Dendritic cell treated with granulocyte-macrophage colony-stimulating factor and Interleukin-4, amounts not matched to agents 40 ng/mL and 50 ng/mL, for 4 days (primary cell): Measurements from ENCODE around the gene FAM78A.
"Not testable (repeated sequence)": the region's sequence is repeated elsewhere in the genome, so short reads cannot be mapped to it uniquely, and the experiment has no call there.

ENCODE experiments used
- H3K27ac Mint-ChIP-seq: one replicate; pipeline ENCODE4 v1.8.0; 2022; ENCODE audit warnings: mild to moderate bottlenecking, mixed read lengths
- H3K27me3 Mint-ChIP-seq: one replicate; pipeline ENCODE4 v1.8.0; 2022; ENCODE audit warnings: mild to moderate bottlenecking, mixed read lengths
- H3K36me3 Mint-ChIP-seq: one replicate; pipeline ENCODE4 v1.8.0; 2022; ENCODE audit warnings: low read depth, mixed read lengths
- H3K4me1 Mint-ChIP-seq: one replicate; pipeline ENCODE4 v1.8.0; 2022; ENCODE audit warnings: low read depth, mixed read lengths
- H3K4me3 Mint-ChIP-seq: one replicate; pipeline ENCODE4 v1.8.0; 2022; ENCODE audit warnings: mild to moderate bottlenecking, moderate library complexity, mixed read lengths
- H3K9me3 Mint-ChIP-seq: one replicate; pipeline ENCODE4 v1.8.0; 2022; ENCODE audit warnings: mixed read lengths
- intact Hi-C: fragments of 100-400 bp; cut with micrococcal nuclease; formaldehyde crosslinking; loops from one replicate; pipeline ENCODE4 v1.15.0; 2022

Gene FAM78A

DNA sequence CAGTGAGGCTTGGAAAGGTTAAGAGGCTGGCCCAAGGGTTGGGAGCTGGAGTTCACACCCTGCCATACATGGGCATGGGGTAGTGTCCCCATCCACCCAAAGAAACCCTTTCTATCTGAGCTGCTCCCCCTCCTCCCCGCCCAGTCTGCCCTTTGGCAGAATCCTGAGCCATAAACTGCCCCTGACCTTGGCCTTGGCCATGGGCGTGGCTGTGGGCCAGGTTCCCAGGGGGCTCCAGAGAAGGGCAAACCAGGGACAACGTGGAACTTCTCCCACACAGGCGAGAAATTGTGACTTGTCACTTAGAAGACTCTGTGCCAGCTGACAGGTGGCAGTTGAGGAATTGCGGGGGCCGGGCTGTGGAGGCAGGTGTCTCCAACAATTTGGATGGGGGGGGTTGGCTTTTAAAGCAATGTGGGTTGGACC, 4.8 kb downstream of the FAM78A start:
- intact Hi-C loops = loop anchor here (10.0 kb wide), 1 partner anchor 87 kb away; no protein-coding TSS in a partner anchor
- Mint-ChIP-seq H3K4me1 (peaks cover 68% of the 10 kb centered on the region), H3K4me3 (peak overlapping the region; percentile 50), H3K27ac (peak overlapping the region; percentile 93), H3K36me3 (peaks cover 71% of the 10 kb centered on the region), H3K9me3 (no peaks in the 10 kb centered on the region), H3K27me3 (no peaks in the 10 kb centered on the region)

DNA sequence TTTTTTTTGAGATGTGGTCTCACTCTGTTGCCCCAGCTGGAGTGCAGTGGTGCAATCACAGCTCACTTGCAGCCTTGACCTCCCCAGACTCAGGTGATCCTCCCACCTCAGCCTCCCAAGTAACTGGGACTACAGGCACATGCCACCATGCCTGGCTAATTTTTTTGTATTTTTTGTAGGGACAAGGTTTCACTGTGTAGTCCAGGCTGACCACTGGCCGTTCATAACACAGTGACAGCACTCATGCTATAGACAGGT, 5.4 kb downstream of the FAM78A start:
- intact Hi-C loops = loop anchor here (10.0 kb wide), 1 partner anchor 86 kb away; no protein-coding TSS in a partner anchor
- H3K9me3 Mint-ChIP-seq, H3K27me3 Mint-ChIP-seq: not testable (repeated sequence)
- peaks cover 73% of the 10 kb centered on the region for H3K4me1 Mint-ChIP-seq
- peak overlapping the region; percentile 93 for H3K27ac Mint-ChIP-seq
- H3K36me3 Mint-ChIP-seq = peaks cover 71% of the 10 kb centered on the region
- H3K4me3 Mint-ChIP-seq = peak overlapping the region; percentile 64

DNA sequence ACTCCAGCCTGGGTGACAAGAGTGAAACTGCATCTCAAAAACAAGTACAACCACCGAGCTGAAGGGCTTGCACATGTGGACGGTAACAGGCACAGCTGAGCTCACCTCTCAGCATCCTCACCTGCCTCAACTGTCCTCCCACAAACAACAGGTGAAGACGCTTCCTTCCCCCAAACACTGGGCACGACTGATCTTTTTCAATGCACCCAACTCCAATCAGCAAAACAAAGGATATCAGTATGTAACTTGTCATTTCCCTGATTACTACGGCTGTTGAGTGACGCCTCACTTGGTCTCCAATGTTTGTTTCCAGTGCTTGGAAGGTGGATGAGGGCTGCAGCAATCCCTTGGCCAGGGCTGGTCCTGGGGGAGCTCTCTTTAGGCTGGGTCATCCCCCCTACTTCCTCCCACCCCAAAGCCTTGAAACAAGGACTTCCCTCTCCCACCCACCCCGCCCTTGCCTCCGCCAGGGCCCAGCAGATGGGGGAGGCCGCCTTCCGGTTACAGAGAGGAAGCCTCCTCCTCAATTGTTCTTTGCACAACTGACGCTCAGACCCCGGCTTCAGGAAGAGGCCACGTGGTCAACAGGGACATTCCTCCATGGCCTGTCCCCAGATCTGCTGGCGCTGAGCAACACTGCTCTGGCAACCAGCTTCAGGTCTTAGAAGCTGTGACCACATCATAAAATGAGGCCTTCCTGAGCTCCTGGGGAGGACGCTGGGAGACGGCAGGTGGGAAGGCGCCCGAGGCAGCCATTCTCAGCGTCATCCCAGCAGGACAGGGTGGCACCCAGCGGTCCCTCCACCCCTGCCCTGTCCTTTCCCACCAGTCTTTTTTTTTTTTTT, 5.9 kb downstream of the FAM78A start:
- peak overlapping the region; percentile 75 for H3K4me3 Mint-ChIP-seq
- H3K27ac Mint-ChIP-seq = peak overlapping the region; percentile 93
- no peaks in the 10 kb centered on the region for H3K9me3 Mint-ChIP-seq
- H3K36me3 Mint-ChIP-seq = peaks cover 71% of the 10 kb centered on the region
- peaks cover 79% of the 10 kb centered on the region for H3K4me1 Mint-ChIP-seq
- no peaks in the 10 kb centered on the region for H3K27me3 Mint-ChIP-seq
- intact Hi-C loops = loop anchor here (10.0 kb wide), 1 partner anchor 86 kb away; no protein-coding TSS in a partner anchor

DNA sequence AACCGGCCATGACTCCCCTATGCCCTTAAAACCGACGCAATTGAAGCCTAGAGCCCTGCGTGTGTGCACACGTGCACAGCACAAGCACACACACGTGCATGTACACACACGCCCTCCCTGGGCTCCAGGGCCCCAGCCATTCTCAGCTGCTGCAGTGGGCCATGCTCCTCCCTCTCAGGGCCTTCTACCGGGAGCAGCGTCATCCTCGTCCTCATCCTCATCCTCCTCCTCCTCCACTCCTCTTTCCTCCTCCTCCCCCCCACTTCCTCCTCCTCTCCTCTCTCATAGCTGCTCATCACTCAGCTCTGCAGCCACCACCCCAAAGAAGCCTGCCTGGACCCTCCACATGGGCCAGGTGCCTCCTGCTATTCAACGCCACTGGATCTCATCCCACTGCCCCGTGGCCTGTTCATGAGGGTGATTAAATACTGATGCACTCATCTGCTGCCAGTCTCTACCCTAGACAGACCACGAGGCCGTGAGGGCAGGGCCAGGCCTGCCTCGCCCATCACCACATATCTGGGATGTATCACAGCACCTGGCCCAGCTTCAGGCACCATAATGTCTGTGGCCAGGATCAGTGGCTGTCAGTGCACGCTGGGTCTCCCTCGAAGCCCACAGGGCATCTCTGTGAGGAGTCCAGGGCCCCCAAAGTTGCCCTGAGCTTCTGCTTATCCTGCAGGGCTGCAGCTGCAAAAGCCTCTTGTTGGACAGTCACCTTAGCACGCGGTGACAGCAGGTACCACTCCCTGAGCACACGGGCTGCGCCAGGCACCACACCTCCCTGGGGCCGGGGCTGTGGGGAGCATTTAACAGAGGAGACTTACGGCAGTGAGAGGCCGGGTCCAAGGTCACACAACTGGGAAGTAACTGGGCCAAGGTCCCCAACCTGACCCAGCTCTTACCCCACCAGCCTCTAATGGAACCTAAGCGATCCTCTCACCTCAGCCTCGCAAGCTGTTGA, 9.8 kb downstream of the FAM78A start:
- no peaks in the 10 kb centered on the region for H3K9me3 Mint-ChIP-seq
- H3K4me1 Mint-ChIP-seq = peaks cover 89% of the 10 kb centered on the region
- H3K4me3 Mint-ChIP-seq = peak overlapping the region; percentile 50
- H3K27ac Mint-ChIP-seq = peak overlapping the region; percentile 50
- intact Hi-C loops = no loop called here
- no peaks in the 10 kb centered on the region for H3K27me3 Mint-ChIP-seq
- H3K36me3 Mint-ChIP-seq = peaks cover 71% of the 10 kb centered on the region

DNA sequence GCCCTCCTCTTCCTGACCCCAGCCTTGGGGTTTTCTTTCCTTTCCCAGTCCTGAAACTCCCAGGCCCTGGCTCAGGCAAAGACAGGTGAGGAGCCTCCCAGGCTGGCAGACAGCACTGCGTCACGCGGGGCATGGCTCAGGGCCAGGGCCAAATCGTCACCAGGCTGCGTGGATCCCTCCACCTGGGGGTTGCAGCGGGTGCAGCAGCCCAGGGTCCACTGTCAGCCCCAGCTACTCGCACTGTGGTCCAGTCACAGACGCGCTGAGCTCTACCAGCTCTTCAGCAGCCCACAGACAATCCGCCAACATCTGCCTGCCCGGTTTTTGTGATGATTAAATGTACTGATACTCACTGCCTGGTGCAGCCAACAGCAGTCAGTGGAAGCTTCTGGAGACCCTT, 12.1 kb downstream of the FAM78A start:
- Mint-ChIP-seq H3K36me3 (peaks cover 79% of the 10 kb centered on the region), H3K4me1 (peaks cover 90% of the 10 kb centered on the region)

DNA sequence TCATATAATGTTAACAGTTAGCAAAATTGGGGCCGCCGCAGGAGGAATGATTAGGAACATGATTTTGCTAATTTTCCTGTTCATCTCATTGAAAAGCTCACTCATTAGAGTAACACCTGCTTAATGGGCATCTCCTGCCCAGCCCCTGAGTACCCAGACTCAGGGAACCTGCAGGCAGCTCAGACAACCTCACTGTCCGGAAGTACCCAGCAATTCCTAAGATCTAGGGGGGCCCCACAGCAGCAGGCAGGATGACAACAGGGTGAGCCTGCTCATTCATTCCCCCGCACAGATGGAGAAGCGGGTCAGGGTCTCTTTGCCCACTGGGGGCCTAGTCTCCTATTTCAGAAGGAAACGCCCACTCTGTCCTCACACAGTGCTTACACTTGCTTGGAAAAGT, 12.6 kb downstream of the FAM78A start:
- H3K27me3 Mint-ChIP-seq = no peaks in the 10 kb centered on the region
- peak overlapping the region; percentile 39 for H3K4me3 Mint-ChIP-seq
- peaks cover 84% of the 10 kb centered on the region for H3K36me3 Mint-ChIP-seq
- no peaks in the 10 kb centered on the region for H3K9me3 Mint-ChIP-seq
- peak overlapping the region; percentile 68 for H3K27ac Mint-ChIP-seq
- peaks cover 91% of the 10 kb centered on the region for H3K4me1 Mint-ChIP-seq
- intact Hi-C loops = no loop called here

More for the DNA sequence above, 12.1 kb downstream of the FAM78A start:
- Mint-ChIP-seq H3K27ac (peak overlapping the region; percentile 68), H3K4me3 (peak overlapping the region; percentile 39), H3K9me3 (no peaks in the 10 kb centered on the region), H3K27me3 (no peaks in the 10 kb centered on the region)
- intact Hi-C loops = no loop called here

DNA sequence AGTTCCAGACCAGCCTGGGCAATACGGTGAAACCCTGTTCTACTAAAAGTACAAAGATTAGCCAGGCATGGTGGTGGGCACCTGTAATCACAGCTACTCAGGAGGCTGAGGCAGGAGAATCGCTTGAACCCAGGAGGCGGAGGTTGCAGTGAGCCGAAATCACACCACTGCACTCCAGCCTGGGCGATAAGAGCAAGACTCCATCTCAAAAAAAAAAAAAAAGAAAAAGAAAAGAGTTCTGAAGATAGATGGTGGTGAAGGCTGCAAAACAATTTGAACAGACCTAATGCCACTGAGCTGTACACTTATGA, 13.3 kb downstream of the FAM78A start:
- H3K36me3 Mint-ChIP-seq = peaks cover 92% of the 10 kb centered on the region
- H3K9me3 Mint-ChIP-seq, intact Hi-C loops, H3K27me3 Mint-ChIP-seq: not testable (repeated sequence)
- H3K4me1 Mint-ChIP-seq = peaks cover 92% of the 10 kb centered on the region
- peak overlapping the region; percentile 79 for H3K27ac Mint-ChIP-seq
- H3K4me3 Mint-ChIP-seq = peak overlapping the region; percentile 56

DNA sequence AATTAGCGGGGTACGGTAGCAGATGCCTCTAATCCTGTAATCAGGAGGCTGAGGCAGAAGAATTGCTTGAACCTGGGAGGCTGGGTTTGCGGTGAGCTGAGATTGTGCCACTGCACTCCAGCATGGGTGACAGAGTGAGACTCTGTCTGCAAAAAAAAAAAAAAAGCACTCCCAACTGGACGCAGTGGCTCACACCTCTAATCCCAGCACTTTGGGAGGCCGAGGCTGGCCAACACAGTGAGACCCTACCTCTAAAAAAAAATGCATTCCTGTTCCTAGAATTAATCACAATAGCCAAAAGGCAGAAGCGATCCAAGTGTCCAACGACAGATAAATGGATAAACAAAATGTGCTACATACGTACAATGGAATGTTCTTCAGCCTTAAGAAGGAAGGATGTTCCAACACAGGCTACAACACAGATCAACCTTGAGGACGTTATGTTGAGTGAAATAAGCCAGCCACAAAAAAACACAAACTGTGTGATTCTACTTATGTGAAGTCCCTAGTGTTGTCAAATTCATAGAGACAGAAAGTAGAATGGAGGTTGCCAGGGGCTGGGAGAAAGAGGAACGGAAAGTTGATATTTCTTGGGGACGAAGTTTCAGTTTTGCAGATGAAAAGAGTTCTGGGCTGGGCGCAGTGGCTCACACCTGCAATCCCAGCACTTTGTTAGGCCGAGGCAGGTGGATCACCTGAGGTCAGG, 13.8 kb downstream of the FAM78A start:
- Mint-ChIP-seq H3K9me3 (no peaks in the 10 kb centered on the region), H3K36me3 (peaks cover 97% of the 10 kb centered on the region), H3K27me3 (no peaks in the 10 kb centered on the region), H3K4me3 (peak overlapping the region; percentile 56), H3K27ac (peak overlapping the region; percentile 79), H3K4me1 (peaks cover 96% of the 10 kb centered on the region)
- intact Hi-C loops = no loop called here

DNA sequence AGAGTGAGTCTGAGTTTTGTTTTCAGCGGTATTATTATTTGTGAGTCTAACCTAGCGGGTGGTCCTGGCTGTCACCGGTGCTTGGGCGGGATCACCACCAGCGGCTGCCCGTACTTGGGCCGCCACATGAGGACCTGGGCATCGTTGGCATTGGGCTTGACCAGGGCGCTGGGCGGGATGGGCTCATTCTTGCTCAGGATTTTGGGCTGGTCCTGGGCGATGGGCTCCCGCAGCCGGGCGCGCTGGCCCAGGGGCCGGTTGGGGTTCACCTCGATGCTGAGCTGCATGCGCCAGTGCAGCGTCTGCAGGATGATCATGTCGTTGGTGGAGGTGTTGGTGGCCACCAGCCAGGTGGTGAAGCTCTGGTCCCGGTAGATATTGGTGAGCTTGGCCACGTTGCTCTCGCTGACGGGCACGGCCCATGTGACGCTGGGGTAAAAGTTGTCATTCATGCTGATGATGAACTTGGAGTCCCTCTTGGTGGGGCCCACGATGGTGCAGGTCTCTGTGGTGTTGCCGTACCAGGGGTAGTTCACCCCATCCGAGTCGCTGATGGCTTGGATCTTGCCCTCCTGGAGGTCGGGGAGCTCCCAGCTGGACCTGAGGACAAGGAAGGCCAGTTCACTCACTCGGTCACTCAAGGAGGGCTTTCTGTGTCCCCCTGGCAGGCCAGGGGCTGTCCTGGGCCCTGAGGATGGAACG, 15.4 kb downstream of the FAM78A start:
- Mint-ChIP-seq H3K9me3 (no peaks in the 10 kb centered on the region), H3K36me3 (peaks cover 88% of the 10 kb centered on the region), H3K27ac (peak overlapping the region; percentile 90), H3K4me3 (no peak overlapping the region), H3K4me1 (peaks cover 96% of the 10 kb centered on the region), H3K27me3 (no peaks in the 10 kb centered on the region)
- intact Hi-C loops = no loop called here

DNA sequence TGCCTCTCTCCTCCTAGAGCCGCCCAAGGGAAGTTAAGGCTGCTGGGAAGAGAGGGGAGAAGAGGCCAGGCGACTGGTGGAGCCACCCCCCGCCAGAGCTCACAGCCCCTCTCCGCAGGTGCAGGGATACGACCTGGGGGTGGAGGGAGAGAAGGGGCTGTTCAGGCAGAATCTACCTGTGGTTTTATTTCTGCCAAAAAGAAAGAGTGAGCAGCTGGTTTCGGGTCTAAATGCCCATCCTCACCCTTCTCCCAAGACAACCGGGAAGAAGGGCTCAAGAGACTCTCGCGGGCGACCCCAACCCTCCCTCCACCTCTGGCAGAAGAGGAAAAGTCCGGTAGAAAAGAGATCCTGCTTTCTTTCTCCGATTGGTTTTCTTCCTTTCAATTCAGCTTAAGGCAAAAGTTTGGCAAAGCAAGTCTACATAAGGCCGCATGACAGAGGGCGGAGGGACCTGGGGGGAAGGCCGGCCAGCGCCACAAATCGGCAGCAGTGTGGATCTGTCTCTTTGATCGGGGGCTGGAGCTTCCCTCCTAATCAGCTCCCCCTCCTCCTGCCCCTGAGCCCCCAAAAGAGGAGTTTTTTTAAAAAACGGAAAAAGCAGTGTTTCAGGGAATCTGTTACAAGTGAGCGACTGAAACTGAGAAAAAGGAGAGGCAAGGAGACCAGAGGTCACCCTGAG, 16.3 kb downstream of the FAM78A start:
- Mint-ChIP-seq H3K36me3 (peaks cover 80% of the 10 kb centered on the region), H3K4me1 (peaks cover 93% of the 10 kb centered on the region)

DNA sequence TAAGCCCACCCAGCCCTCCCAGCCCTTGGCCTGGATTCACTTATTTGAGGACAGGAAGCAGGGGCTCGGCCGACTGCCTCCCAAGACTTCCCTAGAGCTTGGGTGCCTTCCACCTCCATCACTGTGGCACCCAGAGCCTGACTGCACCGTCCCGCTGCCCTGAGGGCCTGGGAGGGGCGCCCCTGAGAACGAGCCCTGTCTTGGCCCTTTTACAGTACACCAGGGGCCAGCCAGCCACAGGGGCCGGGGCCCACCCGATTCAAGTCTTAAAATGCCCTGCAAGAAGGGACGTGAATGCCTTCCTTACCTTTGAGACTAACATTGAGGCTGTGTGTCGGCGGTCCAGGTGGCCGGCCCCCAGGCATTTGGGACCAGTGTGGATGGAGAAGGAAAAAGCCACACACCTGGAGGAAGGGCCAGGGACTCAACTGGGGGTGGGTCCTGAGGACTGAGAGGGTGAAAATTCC, 16.8 kb downstream of the FAM78A start:
- intact Hi-C loops = no loop called here
- Mint-ChIP-seq H3K27ac (peak overlapping the region; percentile 90), H3K9me3 (no peaks in the 10 kb centered on the region), H3K4me1 (peaks cover 93% of the 10 kb centered on the region), H3K27me3 (no peaks in the 10 kb centered on the region), H3K4me3 (no peak overlapping the region), H3K36me3 (peaks cover 74% of the 10 kb centered on the region)

More for the DNA sequence above, 16.3 kb downstream of the FAM78A start:
- Mint-ChIP-seq H3K4me3 (no peak overlapping the region), H3K9me3 (no peaks in the 10 kb centered on the region), H3K27me3 (no peaks in the 10 kb centered on the region), H3K27ac (peak overlapping the region; percentile 90)
- intact Hi-C loops = no loop called here

DNA sequence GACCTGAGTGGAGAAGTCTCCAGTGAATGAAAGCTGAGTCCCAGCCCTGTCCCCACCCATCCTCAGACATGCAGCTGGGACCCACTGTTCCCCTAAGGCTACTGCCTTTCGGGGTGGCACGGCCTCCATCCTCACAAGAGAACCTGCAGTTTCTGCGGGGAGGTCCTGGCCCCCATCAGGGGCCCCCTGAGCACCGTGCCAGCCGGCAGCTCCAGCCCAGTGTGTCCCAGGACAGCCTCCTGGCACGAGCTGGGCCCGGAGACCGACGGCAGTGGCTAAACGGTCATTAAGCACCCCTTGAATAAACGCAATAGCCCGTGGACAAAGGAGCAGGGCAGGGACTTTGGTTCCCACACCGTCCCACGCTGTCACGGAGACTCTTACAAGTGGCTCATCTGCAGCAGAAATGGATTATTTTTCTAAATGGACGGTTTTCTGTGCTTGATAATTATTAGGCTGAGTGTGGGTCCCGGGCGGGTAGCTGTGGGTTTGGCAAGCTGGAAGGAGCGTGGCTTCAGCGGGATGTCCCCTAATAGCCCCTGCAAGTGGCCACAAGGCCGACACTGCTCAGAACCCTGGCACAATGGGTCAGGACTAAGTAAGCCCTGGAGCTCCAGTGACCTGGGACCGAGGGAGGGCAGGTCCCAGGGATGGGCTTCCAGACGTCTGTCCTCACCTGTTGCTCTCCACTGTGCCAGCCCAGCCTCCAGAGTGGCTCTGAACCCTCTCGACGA, 17.4 kb downstream of the FAM78A start:
- intact Hi-C loops = no loop called here
- Mint-ChIP-seq H3K4me3 (no peak overlapping the region), H3K9me3 (no peaks in the 10 kb centered on the region), H3K27ac (peak overlapping the region; percentile 90), H3K27me3 (no peaks in the 10 kb centered on the region), H3K4me1 (peaks cover 93% of the 10 kb centered on the region), H3K36me3 (peaks cover 68% of the 10 kb centered on the region)
